ENCODE measurements around the gene USP34. TPM values are rescaled to one million over a fixed set of nuclear protein-coding genes. Genes with fewer than 3 reads are reported as not detected.

Gene USP34
- total and polyA plus RNA-seq, 4 donors: 13.4 to 82.7 (median 51.1) TPM

- Histone ChIP-seq H3K9me3 (ENCODE audit: control insufficient read depth in 4 of 4, low read length in 3 of 4) (no peaks in the 10 kb centered on the region), H3K4me1 (ENCODE audit: control insufficient read depth in 4 of 4, insufficient read depth in 4 of 4, low read length in 3 of 4) (peaks cover 0 to 13% (median 3%) of the 10 kb centered on the region in 4 donors), H3K4me3 (ENCODE audit: low read depth in 1 of 3, low read length in 3 of 3) (no peak overlapping the region), H3K27ac (ENCODE audit: low read depth in 1 of 2, low read length in 2 of 2) (no peak overlapping the region), H3K27me3 (ENCODE audit: control insufficient read depth in 4 of 4, insufficient read depth in 4 of 4, low read length in 3 of 4) (no peaks in the 10 kb centered on the region), H3K36me3 (ENCODE audit: control insufficient read depth in 4 of 4, insufficient read depth in 3 of 4, low read depth in 1 of 4, low read length in 3 of 4) (peaks cover 2 to 15% (median 6%) of the 10 kb centered on the region in 4 donors), H3K9ac (ENCODE audit: low read depth in 1 of 2, low read length in 2 of 2) (no peak overlapping the region)
- TF ChIP-seq NR2F2 (IDR thresholded peaks at IDR 0.05): no peak
- DNase-seq (ENCODE audit: low spot score): no peak
- WGBS: 83% methylated on average over 8 of the region's 8 CpGs
Measured at GRCh38 chr2:61288070-61288841, 182.6 kb downstream of the USP34 start.

GRCh38 chr2:61287254-61287653 lies 183.6 kb downstream of the USP34 start:
- H3K9me3 ChIP-seq (ENCODE audit: control insufficient read depth in 4 of 4, low read length in 3 of 4): no peaks in the 10 kb centered on the region
- 35% methylated on average over 4 of the region's 4 CpGs for WGBS
- peak overlapping the region in 1 of 2 donors; percentile 31 for H3K9ac ChIP-seq (ENCODE audit: low read depth in 1 of 2, low read length in 2 of 2)
- no peak overlapping the region for H3K27ac ChIP-seq (ENCODE audit: low read depth in 1 of 2, low read length in 2 of 2)
- H3K4me3 ChIP-seq (ENCODE audit: low read depth in 1 of 3, low read length in 3 of 3): no peak overlapping the region
- H3K27me3 ChIP-seq (ENCODE audit: control insufficient read depth in 4 of 4, insufficient read depth in 4 of 4, low read length in 3 of 4): no peaks in the 10 kb centered on the region
- DNase-seq (ENCODE audit: low spot score): no peak
- TF ChIP-seq FOXA2 (IDR thresholded peaks at IDR 0.05) (no peak), HNF4A (conservative IDR thresholded peaks at IDR 0.05) (peak; percentile 59 to 61), YY1 (IDR thresholded peaks at IDR 0.05) (no peak), JUND (IDR thresholded peaks at IDR 0.05) (no peak), TAF1 (conservative IDR thresholded peaks at IDR 0.05) (no peak), SP1 (IDR thresholded peaks at IDR 0.05) (peak; percentile 35), RXRA (IDR thresholded peaks at IDR 0.05) (peak; percentile 50 to 67), HNF4G (IDR thresholded peaks at IDR 0.05) (no peak), GABPA (IDR thresholded peaks at IDR 0.05 in 1 of 2, conservative IDR thresholded peaks at IDR 0.05 in 1 of 2) (no peak), RAD21 (IDR thresholded peaks at IDR 0.05) (no peak), EGR1 (IDR thresholded peaks at IDR 0.05; ENCODE audit: low read depth in 2 of 2) (no peak)
- TF ChIP-seq, protein P1, sequence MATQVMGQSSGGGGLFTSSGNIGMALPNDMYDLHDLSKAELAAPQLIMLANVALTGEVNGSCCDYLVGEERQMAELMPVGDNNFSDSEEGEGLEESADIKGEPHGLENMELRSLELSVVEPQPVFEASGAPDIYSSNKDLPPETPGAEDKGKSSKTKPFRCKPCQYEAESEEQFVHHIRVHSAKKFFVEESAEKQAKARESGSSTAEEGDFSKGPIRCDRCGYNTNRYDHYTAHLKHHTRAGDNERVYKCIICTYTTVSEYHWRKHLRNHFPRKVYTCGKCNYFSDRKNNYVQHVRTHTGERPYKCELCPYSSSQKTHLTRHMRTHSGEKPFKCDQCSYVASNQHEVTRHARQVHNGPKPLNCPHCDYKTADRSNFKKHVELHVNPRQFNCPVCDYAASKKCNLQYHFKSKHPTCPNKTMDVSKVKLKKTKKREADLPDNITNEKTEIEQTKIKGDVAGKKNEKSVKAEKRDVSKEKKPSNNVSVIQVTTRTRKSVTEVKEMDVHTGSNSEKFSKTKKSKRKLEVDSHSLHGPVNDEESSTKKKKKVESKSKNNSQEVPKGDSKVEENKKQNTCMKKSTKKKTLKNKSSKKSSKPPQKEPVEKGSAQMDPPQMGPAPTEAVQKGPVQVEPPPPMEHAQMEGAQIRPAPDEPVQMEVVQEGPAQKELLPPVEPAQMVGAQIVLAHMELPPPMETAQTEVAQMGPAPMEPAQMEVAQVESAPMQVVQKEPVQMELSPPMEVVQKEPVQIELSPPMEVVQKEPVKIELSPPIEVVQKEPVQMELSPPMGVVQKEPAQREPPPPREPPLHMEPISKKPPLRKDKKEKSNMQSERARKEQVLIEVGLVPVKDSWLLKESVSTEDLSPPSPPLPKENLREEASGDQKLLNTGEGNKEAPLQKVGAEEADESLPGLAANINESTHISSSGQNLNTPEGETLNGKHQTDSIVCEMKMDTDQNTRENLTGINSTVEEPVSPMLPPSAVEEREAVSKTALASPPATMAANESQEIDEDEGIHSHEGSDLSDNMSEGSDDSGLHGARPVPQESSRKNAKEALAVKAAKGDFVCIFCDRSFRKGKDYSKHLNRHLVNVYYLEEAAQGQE (IDR thresholded peaks at IDR 0.05): peak; percentile 27
- H3K4me1 ChIP-seq (ENCODE audit: control insufficient read depth in 4 of 4, insufficient read depth in 4 of 4, low read length in 3 of 4): peaks cover 0 to 13% (median 3%) of the 10 kb centered on the region in 4 donors
- peaks cover 6 to 19% (median 11%) of the 10 kb centered on the region in 4 donors for H3K36me3 ChIP-seq (ENCODE audit: control insufficient read depth in 4 of 4, insufficient read depth in 3 of 4, low read depth in 1 of 4, low read length in 3 of 4)

GRCh38 chr2:61283443-61284160 lies 187.3 kb downstream of the USP34 start:
- WGBS: 92% methylated on average over 1 of the region's 1 CpG
- Histone ChIP-seq H3K9me3 (ENCODE audit: control insufficient read depth in 4 of 4, low read length in 3 of 4) (no peaks in the 10 kb centered on the region), H3K4me1 (ENCODE audit: control insufficient read depth in 4 of 4, insufficient read depth in 4 of 4, low read length in 3 of 4) (peaks cover 0 to 13% (median 3%) of the 10 kb centered on the region in 4 donors), H3K27me3 (ENCODE audit: control insufficient read depth in 4 of 4, insufficient read depth in 4 of 4, low read length in 3 of 4) (no peaks in the 10 kb centered on the region), H3K4me3 (ENCODE audit: low read depth in 1 of 3, low read length in 3 of 3) (no peak overlapping the region), H3K27ac (ENCODE audit: low read depth in 1 of 2, low read length in 2 of 2) (no peak overlapping the region), H3K36me3 (ENCODE audit: control insufficient read depth in 4 of 4, insufficient read depth in 3 of 4, low read depth in 1 of 4, low read length in 3 of 4) (peaks cover 6 to 26% (median 20%) of the 10 kb centered on the region in 4 donors), H3K9ac (ENCODE audit: low read depth in 1 of 2, low read length in 2 of 2) (no peak overlapping the region)
- no peak for DNase-seq (ENCODE audit: low spot score)
- TF ChIP-seq HNF4G (IDR thresholded peaks at IDR 0.05) (no peak), YY1 (IDR thresholded peaks at IDR 0.05) (no peak), TAF1 (conservative IDR thresholded peaks at IDR 0.05) (no peak), ATF3 (IDR thresholded peaks at IDR 0.05) (no peak), FOXA1 (IDR thresholded peaks at IDR 0.05) (no peak), EGR1 (IDR thresholded peaks at IDR 0.05; ENCODE audit: low read depth in 2 of 2) (no peak)

Measured in liver (tissue), 9 donors.